Medulla oblongata (tissue), 1 donor: ENCODE results near the gene PPM1A.

Source experiments
- DNase-seq: peaks from one replicate; pipeline ENCODE4 v3.0.0-alpha.2; 2015; ENCODE audit errors: extremely low spot score

The PPM1A gene

DNA sequence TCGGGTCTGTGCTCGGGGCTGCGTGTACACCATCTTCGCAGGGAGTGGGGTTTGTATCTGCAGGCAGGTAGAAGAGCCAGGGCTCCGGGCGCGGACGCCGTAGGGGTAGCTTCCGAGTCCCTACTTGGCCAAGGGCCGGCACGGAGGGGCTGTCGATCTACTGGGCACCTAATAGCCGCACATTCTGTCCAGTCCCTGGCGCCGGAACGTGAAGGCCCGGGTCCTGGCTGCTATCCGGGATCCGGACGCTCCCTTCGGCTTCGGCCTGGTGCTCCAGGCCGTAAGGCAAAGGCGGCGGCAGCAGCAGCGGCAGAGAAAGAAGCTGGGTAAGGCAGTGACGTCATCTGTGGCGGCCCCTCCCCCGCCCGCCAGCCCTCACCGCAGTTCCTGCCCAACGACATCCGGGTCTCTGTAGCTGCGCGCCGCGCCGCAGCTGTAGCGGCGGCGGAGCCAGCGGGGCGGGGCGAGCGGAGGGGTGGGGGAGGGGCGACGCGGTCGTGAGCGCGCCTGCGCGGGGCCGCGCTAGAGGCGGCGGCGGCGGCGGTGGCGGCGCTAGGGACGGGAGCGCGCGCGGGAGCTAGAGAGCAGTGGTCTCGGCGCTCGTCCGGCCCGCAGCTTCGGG is at the start of gene PPM1A:
PPM1A (plus strand) TSS at position 525 of the 622 bp plus-strand sequence. CDS start 33,483 bp downstream, outside the sequence.
- DNase-seq: peak; percentile 94

DNA sequence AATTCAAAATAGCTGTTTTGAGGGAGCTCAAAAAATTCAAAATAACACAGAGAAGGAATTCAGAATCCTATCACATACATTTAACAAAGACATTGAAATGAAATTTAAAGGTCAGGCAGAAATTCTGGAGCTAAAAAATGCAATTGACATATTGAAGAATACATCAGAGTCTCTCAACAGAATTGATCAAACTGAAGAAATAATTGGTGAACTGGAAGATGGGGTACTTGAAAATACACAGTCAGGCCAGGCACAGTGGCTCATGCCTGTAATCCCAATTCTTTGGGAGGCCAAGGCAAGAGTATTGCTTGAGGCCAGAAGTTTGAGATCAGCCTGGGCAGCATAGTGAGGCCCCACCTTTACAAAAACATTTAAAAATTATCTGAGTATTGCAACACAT is 49.7 kb upstream of the PPM1A start:
- DNase-seq: no peak

DNA sequence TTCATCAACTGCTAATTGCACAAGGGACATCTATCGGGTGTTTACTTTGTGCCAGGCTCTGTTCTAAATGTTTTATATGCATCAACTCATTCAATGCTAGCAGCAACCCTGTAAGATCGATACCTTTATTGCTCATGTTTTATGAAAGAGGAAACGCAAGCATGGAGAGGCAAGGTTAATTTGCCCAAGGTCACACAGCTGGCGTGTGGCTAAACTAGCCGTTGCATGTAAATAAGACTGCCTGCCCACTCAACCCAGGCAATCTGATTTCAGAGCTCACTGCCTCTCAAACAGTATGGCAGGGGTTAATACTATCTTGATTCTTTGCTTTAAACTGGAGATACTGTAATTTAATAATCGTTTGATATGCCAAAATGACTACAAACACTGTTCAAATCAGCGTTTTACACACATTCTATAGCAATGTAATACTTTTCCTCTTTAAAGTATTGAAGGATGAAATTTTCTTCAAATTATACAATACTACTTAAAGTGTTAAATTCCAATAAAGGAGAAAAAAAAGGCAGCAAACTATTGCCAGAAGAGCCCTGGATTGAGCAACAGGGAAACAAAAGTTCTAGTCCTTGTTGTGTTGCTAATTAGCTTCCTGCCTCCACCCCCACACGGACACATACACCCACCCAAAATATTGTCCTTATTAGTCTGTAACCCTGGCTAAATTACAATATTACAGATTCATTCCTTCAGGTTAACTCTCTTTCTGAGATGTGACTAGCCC is 44.7 kb upstream of the PPM1A start:
- DNase-seq: no peak

DNA sequence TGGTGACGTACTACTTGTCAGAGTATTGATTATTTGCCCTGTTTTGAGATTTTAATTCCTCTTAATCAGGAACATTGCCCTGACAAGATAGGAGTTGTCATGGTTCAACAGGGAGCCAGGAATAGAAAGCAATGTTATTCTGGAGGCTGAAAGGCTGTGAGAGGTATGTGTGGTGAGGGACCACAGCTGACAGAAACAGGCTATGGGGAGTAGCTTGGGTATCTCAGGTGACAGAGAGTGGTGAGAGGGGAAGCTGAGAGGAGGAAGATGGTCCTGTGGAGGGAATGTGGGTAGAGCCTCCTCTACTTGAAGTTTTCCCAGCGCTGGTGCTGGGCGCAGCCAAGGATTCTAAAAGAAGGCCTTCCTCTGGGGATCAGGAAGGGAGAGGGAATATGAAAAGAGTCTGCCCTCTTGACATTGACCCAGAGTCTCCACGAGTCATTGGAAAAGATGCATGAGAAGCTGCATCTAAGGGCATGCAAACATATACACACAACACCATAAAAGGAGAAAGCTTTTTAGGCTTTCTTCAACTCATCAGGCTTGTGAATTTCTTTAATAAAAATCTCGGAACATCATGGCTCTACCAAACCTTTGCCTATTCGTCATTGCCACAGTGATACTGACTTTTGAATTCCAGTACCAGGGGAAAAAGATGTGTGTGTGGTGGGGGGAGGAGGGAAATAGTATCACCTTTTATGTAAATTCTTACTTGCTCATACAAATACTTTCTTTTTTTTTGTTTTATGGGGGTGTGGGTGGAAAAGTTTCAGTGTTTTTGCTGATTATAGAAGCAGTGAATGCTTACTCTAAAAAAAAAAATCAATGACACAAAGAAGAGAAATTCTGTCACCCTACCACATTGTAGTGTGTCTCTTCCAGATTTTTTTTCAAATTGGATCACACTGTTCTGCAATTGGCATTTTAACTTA is 43.9 kb upstream of the PPM1A start:
- DNase-seq: no peak

GRCh38 chr14:60206249-60206670 is 42.8 kb upstream of the PPM1A start:
- DNase-seq: no peak

- DNase-seq: no peak
These were observed 42.0 kb upstream of the PPM1A start for GRCh38 chr14:60206837-60207533.

GRCh38 chr14:60210703-60211102 is 38.3 kb upstream of the PPM1A start:
- no peak for DNase-seq

GRCh38 chr14:60211153-60211552 is 37.9 kb upstream of the PPM1A start:
- DNase-seq: no peak

GRCh38 chr14:60212503-60213371 is 36.3 kb upstream of the PPM1A start:
- DNase-seq: no peak

GRCh38 chr14:60214003-60214402 is 35.0 kb upstream of the PPM1A start:
- DNase-seq: no peak

GRCh38 chr14:60214415-60215126 is 34.5 kb upstream of the PPM1A start:
- DNase-seq: no peak

DNA sequence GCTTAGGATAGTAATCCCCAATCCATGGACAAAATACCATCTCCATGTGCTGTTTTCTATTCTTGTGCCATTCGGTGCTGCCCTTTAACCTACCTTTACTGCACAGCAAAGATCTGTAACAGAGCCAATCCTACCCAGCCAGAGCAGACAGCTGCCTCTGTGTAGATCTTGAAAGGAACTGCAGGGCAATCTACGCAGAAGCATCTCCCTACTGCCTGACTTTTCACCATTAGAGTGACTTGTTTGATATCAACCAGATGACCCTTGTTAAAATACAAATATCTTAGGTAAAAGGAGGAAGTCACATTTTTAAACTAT is 33.9 kb upstream of the PPM1A start:
- no peak for DNase-seq

DNA sequence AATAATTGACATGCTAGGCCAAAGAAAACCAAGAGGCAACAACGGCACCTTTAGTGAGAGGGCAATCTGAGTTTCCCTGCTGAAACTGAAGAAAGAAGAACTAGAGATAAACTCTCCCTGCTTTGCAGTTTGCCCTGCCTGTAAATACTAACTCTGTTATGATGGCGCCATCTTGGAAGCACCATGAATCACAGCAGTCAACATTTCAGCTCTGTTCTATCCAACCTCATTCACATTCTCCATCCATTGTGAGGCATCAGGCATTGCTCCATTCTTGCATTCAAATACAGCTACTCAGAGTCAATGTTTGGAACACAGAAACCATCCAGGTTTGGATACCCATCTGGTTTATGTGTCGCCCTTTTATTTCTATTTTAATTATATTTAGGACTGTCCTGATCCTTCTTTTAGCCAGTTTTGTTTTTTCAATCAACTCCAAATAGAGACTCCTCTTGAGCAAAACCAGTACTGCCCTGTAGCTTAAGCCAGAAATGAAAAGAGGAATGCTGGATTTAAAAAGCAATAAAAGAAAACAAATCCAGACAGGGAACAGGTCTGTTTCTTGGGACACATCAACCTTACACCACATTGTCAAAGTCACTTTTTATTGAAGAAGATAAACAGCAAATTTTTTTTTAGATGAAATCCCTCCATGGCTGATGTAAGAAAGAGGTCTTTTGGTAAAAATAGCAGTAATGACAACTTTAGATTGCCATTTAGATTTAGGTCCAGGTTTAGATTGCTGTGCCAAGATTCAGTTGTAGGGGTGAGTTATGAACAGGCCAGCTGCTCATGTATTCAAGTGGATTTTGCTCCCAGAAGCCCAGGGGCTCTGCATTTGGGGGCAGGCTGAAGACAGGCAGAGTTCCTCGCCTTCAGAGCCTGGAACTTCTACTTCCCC is 33.3 kb upstream of the PPM1A start:
- no peak for DNase-seq

DNA sequence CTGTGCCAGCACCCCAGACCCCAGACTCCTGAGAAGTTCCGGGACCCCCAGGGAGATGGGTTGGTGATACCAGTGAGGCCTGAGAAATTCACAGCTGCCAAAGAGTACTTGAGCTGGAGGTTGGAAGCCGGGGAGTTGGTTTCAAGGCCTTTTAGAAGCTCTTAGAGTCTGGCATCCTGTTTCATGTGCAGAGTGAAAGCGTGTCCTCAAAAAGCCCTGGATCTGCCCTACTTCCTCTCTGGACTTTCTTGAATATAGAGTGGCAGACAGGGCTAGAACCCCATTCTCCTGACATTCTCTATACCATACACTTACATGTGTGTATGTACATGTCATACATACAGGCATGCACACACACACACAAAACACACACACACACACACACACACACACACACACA is 31.3 kb upstream of the PPM1A start:
- no peak for DNase-seq

GRCh38 chr14:60220084-60220483 is 28.9 kb upstream of the PPM1A start:
- DNase-seq: no peak

DNA sequence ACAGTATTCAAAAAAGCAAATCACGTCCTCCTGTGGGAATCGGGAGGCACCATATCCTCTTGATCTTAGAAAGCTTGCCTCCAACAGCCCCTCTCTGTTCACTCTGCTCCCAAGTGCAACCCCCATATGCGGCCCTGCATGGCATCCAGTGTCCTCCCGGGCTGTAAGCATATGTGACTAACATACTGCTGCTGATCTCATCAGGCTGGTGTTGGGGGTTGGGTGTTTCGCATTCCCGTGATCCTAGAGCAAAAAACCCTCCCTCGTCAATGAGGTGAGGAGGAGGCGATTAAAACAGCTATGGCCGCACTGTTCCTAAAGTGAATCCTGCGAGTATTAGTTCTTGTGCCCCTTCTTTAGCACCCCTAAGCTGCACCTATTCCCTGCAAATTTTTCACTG is 28.1 kb upstream of the PPM1A start:
- DNase-seq: no peak

DNA sequence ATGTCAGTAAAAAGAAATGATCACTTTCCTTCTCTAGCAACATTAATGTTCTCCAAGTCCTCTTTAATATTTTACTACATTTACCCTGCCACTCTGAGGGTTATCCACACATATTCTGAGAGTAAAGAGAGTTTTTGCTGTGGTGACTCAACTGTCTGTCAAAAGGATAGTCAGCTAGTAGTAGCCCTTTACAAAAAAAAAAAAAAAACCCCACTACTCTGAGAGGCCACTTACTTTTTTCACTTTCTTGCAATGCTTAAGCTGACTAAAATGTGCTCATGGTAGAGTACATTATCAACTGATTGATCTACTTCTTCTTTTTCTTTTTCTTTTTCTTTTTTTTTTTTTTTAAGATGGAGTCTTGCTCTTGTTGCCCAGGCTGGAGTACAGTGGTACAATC is 27.6 kb upstream of the PPM1A start:
- DNase-seq: no peak

- peak; percentile 94 for DNase-seq
These were observed 26.2 kb upstream of the PPM1A start for GRCh38 chr14:60222820-60223219.

GRCh38 chr14:60225265-60225664 is 23.8 kb upstream of the PPM1A start:
- no peak for DNase-seq
